Measurements from ENCODE around the gene CASP7. TPM values are rescaled to one million over a fixed set of nuclear protein-coding genes. Genes with fewer than 3 reads are reported as not detected.
A peak's percentile ranks its signal among the peaks of the same experiment; 100 is the strongest.

Gene CASP7
- total RNA-seq, 1 donor from 2014 or later = 41.2 TPM

DNA sequence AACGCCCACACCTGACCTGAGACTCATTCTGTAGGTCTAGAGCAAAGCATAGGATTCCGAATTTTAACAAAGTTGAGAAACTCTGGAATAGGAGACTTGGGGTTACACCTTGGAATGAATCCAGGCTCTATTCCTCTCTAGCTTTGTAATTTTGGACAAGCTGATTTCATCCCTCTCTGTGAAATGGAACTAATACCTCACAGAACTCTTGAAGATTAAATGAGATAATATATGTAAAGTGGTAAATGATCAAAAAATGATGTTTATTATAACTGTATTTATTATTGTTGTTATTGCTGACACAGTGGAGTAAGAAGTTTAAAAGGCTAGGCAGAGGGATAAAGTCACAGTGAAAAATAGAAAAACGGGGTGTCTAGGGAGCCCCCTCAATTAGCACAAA is 32.3 kb downstream of the CASP7 start:
- no peak for DNase-seq (ENCODE audit: low read depth)

DNA sequence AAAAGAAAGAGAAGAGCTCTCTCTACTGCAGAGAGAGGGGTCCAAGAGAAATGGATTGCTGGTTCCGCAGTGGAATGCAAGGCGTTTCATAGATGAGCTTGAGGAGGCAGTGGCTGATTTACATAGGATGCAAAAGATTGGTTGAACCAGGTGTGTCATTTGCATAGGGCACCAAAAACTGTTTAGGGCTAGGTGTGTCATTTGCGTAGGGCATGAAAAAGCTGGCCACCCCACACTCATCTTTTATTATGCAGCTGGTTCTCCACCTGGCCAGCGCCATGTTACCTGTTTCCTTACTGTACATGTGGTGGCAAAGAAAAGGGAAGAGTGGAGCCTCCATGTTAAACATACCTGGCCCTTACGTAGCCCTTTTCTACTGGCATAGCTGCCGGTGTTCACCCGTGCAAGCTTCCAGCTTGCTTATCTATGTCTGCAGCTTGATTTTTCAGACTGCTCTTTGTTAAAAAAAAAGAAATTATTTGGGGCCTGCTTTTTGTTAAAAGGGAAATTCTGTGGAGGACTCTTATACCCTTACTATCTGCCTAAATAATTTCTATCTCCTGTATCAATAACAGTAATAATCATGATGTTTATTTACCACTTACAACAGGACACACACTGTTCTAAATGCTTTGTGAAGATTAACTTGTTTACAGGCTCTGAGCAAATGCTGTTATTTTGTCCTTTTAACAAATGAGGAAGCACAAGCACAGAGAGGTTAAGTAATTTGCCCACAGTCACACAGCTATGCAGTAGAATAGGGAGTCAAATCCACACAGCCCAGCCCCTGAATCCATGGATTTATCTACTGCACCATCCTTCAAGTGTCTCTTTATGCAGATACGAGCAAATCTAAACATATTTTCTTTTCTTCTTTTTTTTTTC is 33.3 kb downstream of the CASP7 start:
- no peak for DNase-seq (ENCODE audit: low read depth)

DNA sequence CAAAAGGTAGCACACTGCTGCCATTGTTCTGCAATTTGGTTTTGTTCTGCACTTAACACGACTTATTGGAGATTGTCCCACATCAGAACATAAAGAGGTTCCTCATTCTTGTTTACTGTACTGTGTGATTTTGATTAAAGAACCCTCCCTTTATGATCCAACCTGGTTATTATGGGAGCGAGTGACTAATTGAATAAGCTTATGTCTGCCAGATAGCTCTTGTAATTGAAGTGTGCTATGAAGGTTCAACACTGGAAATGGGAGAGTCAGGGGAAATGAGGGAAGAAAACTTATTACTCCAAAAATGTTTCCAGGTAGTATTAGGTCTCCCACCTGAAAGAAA is 33.9 kb downstream of the CASP7 start:
- peak; percentile 13 for DNase-seq (ENCODE audit: low read depth)

DNA sequence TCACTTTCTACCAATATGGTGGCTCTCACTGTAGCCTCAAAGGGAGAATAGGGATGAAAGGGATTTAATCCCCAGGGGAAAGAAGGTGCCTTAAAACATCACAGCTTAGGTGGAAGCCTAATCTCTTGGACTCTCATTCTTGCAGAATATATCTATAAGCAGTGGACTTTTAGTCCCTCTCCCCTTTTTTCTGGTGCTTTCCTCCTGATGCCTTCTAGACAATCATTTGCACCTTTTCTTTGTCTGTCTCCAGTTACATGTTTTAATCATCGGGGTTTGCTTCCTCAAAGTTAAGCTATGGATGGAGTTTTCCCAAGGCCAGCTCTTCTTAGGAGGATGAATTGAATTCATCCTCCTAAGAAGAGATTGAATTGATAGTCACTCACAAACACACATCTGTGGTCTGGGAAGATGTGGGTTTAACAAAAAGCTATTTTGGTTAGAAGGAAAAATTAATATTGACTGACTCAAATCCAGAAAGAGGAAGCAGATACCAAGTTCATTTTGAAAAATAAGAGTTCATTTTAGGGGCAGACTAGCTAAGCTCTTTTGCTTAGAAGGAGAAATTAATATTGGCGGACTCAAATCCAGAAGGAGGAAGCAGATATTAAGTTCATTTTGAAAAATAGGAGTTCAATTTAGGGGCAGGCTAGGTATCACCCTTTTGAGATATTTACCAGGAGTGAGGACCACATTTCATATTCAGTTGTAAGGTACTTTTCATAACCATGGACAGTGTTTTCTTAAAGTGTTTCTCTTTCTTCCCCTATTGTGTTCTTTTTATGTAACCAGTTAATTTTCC is 36.6 kb downstream of the CASP7 start:
- DNase-seq (ENCODE audit: low read depth) = no peak

DNA sequence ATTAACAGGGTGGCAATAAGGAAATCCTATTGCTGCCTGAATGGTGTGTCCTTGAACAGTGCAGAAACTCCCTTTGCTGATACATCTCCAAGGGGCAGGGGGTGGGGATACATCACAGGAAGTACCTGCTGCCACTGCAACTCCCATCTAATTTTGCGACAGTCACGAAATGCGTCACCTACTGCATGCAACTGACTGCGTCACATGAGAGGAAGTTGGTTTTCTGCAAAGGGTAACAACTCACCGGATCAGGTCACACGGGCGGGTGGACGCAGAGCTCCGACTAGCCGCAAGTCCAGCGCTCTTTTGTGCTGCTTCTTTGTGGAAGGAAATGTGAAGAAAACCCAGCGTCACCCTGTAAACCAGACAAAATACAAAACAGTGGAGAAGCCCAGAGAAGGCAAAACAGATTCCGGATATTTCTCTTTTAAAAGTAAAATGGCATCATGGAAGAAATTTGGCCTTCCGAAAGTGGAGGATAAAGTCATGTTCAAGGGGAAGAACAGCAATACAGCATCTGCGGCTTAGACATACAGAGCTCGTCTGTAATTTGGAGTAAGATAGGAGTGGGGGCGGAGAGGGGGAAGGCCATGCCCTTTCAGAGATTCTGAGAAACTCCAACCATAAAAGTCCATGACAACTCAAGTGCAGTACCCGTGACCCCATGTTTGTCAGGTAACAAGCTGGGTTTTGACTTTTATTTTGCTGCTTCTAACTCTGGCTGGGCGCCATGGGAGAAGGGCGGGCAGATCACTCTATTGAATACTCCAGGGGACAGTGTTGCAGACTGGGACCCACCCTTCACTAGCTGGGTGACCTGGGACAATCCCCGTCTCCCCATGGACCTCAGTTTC is 39.5 kb downstream of the CASP7 start:
- DNase-seq (ENCODE audit: low read depth) = no peak

DNA sequence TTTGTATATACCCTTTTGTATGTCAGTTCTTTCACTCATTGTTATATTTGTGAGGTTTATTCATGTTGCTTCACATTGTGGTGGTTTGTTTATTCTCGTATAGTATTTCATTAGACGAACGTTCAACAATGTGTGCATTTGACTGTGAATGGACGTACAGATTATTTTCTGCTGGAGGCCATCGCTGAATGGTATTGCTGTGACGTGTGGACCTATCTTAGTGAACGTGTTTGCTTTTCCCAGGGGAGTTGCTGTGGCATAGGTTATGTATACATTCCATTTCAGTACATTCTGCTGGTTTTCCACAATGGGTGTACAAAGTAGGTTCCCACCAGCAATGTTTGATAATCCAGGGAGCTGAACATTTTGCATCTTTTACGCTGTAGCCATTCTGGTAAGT is 40.7 kb downstream of the CASP7 start:
- no peak for DNase-seq (ENCODE audit: low read depth)

DNA sequence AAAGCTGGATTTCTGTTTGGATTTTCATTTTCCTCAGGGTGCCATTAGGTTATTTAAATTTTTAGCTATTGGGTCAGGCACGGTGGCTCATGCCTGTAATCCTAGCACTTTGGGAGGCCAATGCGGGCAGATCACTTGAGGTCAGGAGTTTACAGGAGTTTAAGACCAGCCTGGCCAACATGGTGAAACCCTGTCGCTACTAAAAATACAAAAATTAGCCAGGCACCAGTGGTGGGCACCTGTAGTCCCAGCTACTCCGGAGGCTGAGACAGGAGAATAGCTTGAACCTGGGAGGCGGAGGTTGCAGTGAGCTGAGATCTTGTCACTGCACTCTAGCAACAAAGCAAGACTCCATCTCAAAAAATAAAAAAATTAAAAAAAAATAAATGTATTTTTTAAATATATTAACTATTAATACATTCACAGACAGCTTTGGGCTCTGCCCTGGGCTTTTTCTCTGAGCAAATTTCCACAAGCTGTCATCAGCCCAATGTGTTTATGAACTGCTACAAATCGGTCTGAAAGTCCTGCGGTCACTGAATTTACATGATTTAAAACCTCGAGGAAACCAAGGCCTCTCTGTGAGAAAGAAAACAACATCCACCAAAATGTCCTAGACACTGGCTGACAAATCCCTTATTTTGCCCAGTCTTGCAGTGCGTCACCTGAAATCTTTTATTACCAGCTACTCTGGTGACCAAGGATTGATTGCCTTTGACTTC is 52.6 kb downstream of the CASP7 start:
- DNase-seq (ENCODE audit: low read depth) = no peak

DNA sequence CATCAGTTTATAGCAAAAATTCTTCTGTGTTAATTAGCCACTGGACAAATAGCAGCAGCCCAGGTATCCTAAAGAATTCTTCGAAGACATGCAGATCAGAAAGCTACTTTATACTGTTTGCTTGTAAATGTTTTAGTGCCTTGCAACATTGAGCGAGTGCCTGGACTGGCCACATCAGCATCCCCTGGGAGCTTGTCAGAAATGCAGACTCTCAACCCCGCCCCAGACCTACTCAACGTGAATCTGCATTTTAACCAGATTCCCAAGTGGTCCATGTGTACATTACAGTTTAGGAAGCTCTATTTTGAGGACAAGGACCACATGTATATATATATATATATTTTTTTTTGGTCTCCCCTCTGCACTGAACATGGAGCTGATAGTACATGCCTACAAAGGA is 53.3 kb downstream of the CASP7 start:
- DNase-seq (ENCODE audit: low read depth) = no peak

DNA sequence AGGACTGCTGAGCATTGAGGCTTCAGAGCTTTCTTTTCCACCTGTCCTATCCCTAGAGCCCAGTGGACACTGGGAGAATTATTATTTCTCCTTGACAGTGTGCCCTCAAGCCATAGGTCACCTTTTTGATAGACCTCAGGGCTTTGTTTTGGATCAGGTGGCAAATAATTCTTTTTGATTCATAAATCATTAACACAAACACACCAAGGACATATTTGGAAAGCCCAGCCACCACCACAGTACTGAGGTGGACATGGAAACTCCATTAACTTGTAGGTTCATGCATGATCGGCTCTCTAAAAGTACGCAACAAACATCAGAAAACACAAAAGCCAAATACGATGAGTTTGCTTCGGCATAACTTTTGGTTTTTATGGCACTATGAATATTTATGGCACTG is 53.9 kb downstream of the CASP7 start:
- peak; percentile 13 for DNase-seq (ENCODE audit: low read depth)

DNA sequence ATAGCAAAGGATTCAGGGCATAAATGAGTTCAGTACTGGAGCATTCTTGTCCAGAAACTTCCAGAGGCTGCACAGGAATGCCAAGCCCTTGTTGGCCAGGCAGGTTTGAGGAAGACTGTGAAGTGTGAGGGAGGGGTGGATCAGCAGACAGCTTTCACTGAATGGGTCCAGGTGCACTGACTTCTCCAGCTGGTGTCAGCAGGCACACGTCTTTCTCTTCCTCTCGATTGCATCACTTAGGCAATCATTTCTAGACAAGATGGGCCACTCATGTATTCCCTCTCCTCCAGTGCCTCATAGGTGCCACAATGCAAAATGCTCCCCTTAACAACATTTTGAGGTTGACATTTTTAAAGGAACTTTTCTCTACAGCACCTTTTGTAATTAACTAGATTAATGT is 56.2 kb downstream of the CASP7 start:
- peak; percentile 56 for DNase-seq (ENCODE audit: low read depth)

DNA sequence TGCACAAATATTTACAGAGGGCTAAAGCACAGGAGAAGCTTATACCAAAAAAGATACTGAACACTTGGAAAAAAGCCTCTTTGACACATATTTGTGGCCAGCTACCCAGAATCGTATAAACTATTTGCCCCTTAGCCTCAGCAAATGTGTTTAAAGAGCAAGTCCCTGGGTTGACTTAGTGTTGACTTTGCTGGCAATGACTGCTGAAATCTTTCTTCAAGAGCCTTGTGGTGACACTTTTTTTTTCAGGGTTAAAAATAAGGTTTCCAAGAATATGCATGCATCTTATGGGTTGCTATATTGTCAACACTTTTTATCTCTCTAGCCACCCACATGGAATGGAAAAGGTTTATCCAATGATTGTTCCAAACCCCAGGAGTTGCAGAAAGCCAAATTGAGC is 56.9 kb downstream of the CASP7 start:
- no peak for DNase-seq (ENCODE audit: low read depth)

DNA sequence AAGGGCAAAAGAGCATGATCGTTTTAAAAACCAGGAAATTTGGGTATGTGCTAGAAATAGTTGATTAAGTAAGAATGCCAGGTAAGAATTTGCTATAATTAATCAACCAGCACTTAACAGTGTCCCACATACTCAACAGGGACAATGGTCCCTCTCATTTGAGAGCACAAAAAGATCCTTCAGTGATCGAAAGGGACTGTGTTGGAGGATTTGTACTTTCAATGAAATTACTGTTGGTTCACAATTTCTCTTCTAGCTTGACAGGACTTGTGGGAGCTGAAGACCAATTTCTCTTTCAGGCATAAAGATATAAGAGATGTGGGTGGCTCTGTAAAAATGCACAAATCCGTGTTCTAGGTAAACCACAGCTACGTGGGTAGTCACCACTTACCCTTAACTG is 59.3 kb downstream of the CASP7 start:
- no peak for DNase-seq (ENCODE audit: low read depth)

DNA sequence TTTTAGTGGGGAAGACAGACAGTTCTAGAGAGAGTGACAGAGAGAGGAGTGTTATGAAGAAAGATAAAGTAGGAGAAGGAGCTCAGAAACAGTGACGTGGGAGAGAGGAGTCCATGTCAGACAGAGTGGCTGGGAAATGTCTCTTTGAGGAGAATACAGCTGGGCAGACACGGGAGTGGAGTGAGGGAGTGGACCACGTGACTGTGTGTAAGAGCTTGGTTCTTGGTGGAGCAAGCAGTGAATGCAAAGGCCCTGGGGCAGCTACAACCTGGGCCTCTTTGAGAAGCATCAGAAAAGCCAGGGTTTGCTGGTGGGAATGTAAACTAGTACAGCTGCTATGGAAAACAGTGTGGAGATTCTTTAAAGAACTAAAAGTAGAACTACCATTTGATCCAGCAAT is 59.9 kb downstream of the CASP7 start:
- no peak for DNase-seq (ENCODE audit: low read depth)

DNA sequence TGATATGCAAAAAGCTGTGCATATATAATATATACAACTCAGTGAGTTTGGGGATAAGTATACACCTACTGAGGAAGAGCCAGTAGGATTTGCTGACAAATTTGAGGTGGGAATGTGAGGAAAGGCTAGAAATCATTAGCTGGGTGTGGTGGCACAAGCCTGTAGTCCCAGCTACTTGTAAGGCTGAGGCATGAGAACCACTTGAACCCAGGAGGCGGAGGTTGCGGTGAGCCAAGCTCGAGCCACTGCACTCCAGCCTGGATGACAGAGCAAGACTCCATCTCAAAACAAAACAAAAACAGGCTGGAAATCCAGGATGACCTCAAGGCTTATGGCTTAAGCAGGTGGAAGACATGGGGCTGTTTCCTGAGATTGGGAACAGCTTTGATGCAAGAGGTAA is 61.1 kb downstream of the CASP7 start:
- no peak for DNase-seq (ENCODE audit: low read depth)

DNA sequence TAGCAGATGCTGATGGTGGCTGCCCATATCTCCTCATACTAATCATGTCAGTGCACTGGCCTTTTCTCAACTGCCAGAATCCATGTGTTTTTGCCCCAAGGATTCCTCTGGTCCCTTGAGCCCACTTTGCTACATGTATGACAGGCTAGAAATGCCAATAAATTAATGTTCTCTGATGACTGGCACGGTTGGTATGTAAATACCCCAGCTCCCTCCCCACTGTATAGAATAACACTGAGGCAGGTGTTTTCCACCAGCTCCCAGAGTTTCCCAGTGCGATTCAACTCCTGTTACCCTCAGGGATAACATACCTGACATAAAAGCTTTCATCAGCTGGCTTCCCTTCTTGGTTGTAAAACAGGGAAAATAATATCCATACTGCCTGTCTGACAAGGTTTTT is 62.8 kb downstream of the CASP7 start:
- DNase-seq (ENCODE audit: low read depth) = no peak

DNA sequence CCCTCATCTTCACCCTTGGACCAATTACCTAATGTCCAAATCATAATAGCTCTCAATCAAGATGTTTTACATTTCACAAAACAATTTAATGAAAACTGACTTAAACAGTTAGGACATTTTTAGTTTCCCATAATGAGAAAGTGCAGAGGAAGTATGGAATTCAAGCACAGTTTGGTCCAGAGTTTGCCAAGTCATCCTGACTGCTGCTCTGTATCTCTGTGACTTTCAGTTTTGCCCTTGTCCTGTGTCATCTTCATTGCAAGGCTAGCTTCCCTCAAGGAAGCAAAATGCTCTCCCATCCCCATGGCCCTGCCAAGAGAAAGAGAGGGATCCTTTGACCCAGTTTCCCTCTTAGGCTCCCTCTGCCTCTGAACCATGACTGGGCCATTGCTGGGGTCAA is 63.9 kb downstream of the CASP7 start:
- no peak for DNase-seq (ENCODE audit: low read depth)

DNA sequence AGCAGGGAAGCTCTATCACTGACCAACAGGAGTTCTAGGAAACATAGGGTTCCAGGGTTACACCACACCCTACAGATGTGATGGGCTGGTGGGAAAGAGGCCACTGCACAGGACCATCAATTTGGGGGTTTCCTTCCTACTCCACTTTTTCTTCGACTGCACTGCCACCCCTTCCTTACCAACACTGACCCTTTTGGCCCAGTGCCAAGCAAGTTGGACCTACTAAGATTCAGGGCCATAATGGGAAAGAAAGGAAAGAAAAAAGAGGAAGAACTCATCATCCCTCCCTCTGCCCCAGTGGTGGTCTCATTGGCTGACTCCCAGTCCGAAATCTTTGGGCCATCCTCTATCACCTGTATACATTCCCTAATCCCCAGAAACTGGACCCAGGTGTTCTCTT is 65.7 kb downstream of the CASP7 start:
- no peak for DNase-seq (ENCODE audit: low read depth)

DNA sequence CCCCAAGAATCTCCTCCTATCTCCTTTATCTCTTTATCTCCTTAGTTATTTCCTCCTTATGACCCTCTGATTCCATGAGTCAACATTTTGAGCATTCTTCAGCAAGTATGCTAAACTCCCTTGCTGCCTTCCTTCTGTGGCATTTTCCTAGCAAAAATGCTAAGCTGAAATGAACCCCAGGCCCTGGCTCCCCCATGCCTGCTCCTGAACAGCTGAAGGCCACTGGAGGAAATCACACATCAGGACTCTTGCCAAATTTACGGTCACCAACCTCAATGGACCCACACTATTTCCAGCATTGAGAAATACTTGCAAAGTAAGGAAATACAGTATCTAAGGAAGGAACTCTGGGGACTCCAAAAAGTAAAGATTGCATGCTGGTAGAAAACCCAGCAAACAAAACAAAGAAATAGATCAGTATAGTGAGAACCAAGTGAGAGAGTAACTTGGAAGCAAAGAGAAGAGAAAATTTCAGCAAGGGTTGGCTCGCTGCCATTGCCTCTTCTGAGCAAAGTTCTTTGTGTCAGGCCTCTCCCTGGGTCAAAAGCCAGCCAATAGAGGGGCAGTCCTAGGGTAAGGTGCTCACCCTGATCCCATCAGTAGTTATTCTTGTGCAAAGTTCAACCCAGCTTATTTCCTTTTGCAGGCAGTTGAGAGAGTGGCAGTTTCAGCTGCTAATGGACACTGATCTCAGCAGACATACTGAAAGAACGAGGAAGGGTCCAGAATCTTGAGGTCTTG is 66.7 kb downstream of the CASP7 start:
- DNase-seq (ENCODE audit: low read depth) = peak; percentile 9

DNA sequence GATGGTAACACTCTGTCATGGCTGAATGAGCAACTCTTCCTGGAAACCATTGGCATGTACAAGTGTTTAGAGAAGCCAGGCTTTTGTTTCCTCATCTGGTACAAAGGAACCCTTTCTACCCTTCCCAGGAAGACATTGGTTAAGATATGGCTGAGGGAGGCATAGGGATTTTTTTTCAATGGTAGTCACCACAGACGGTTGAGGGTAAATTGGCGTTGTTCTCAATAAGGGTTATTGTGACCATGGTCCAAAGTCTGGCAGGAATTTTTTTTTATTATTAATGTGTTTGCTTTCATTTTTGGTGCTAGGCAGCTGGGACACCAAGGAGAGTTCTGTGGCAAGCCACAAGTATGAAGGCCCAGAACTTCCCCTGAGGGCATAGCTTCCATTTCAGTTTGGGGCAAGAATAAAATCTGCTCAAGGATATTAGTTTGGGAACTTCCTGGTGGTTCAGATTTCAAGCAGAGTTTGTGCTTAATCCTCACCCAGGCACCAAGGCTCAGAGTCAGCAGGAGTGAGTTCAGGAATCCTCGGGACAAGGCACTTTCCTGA is 71.5 kb downstream of the CASP7 start, which contains the start of gene PLEKHS1:
Gene PLEKHS1, plus strand, starts transcription at position 502 of the 552 bp plus-strand sequence. CDS start 3,596 bp downstream, outside the sequence.
- peak; percentile 62 for DNase-seq (ENCODE audit: low read depth)

DNA sequence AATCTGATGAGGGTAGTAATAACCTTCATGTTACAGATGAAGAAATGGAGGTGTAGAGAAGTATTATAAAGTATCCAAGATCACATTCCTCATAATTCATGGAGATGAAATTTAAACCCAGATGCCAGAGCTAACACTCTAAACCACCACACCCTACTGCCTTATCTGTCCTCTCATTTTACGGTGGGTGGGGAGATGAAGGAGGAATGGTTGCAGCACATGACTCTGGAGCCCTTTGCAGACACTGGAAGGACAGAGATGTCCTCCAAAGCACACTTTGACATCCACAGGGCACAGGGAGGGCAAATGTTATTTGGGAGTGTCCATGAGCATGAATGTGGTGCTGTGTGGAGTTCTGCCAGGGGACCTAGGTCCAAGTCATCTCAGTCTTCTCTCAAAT is 72.8 kb downstream of the CASP7 start:
- DNase-seq (ENCODE audit: low read depth) = no peak

All from renal cortical epithelial cell (primary cell).